Erythroblast (primary cell): ENCODE measurements around the gene UROD.

Experiments
- GATA1 ChIP-seq: IDR thresholded peaks from 2 replicates; pipeline ENCODE4 v1.6.1; 2011; ENCODE audit warnings: low read depth, mild to moderate bottlenecking, control low read depth, low read length, moderate library complexity
- POLR2A ChIP-seq: IDR thresholded peaks from 2 replicates; pipeline ENCODE4 v1.6.1; 2011; ENCODE audit warnings: mild to moderate bottlenecking, low read length

GRCh38 chr1:45009956-45010854 lies 1.8 kb upstream of the UROD start:
- no peak for TF ChIP-seq POLR2A
- no peak for TF ChIP-seq GATA1
